Naive thymus-derived CD8-positive, alpha-beta T cell (primary cell): ENCODE results near the gene MICB. TPM values are rescaled to one million over a fixed set of nuclear protein-coding genes. Genes with fewer than 3 reads are reported as not detected.
A peak's percentile ranks its signal among the peaks of the same experiment; 100 is the strongest.
"Not testable (repeated sequence)": the region's sequence is repeated elsewhere in the genome, so short reads cannot be mapped to it uniquely, and the experiment has no call there.

Experiments
- ATAC-seq, 2 donors: fragments of 150-1000 bp; cut with Tn5 transposase in 1 of 2; sonication (Bioruptor Pico), chemical (Tn5 transposase) in 1 of 2; 1 replicate in 1 of 2; 2 replicates in 1 of 2; pipeline ENCODE4 v1.10.0; 2021; ENCODE audit warnings: mild to moderate bottlenecking in 2 of 2, moderate library complexity in 2 of 2
- POLR2A ChIA-PET: fragments of 350-600 bp; sonication (Branson Sonifier 250); formaldehyde crosslinking; loops from one replicate; lab custom pipeline; 2021; ENCODE audit warnings: antibody characterized with exemption; lab: Charles Lee
- DNase-seq, 10 donors: peaks; one replicate each; pipeline versions ENCODE4 v3.0.0 to v3.0.0-alpha.2; 2020 to 2022
- H3K27ac Mint-ChIP-seq, 10 donors: one replicate each; pipeline ENCODE4 v1.8.0; 2020 to 2022; ENCODE audit warnings: mild to moderate bottlenecking in 10 of 10, mixed read lengths in 10 of 10, moderate library complexity in 4 of 10, inconsistent platforms in 1 of 10
- H3K27me3 Mint-ChIP-seq, 5 donors: one replicate each; pipeline ENCODE4 v1.8.0; 2021 to 2022; ENCODE audit warnings: mixed read lengths in 5 of 5
- H3K36me3 Mint-ChIP-seq, 3 donors: one replicate each; pipeline ENCODE4 v1.8.0; 2020 to 2022; ENCODE audit warnings: mixed read lengths in 3 of 3, mild to moderate bottlenecking in 2 of 3, inconsistent platforms in 1 of 3
- H3K4me1 Mint-ChIP-seq, 4 donors: one replicate each; pipeline ENCODE4 v1.8.0; 2021 to 2022; ENCODE audit warnings: mixed read lengths in 4 of 4
- H3K4me3 Mint-ChIP-seq, 10 donors: one replicate each; pipeline ENCODE4 v1.8.0; 2020 to 2022; ENCODE audit warnings: mild to moderate bottlenecking in 10 of 10, mixed read lengths in 10 of 10, moderate library complexity in 6 of 10, inconsistent platforms in 1 of 10
- H3K9me3 Mint-ChIP-seq, 9 donors: one replicate each; pipeline ENCODE4 v1.8.0; 2020 to 2022; ENCODE audit warnings: mixed read lengths in 9 of 9, mild to moderate bottlenecking in 3 of 9, inconsistent platforms in 1 of 9, moderate library complexity in 1 of 9
- polyA plus RNA-seq, 3 donors: library from polyadenylated mRNA; unstranded; fragments of 300-500 nt; fragmentation: Illumina TruSeq; gene quantifications; one replicate each; pipeline ENCODE4 v1.2.3, GENCODE V29; 2021
- total RNA-seq, 8 experiments: library from RNA in 2 of 8; stranded (reverse) in 2 of 8; gene quantifications; one replicate each; pipeline ENCODE4 v1.2.3 and lab custom pipeline; 2021 to 2026

Gene MICB
- total and polyA plus RNA-seq, 5 experiments from 2014 or later, result 3.3 to 13.8 (median 4.7) TPM

DNA sequence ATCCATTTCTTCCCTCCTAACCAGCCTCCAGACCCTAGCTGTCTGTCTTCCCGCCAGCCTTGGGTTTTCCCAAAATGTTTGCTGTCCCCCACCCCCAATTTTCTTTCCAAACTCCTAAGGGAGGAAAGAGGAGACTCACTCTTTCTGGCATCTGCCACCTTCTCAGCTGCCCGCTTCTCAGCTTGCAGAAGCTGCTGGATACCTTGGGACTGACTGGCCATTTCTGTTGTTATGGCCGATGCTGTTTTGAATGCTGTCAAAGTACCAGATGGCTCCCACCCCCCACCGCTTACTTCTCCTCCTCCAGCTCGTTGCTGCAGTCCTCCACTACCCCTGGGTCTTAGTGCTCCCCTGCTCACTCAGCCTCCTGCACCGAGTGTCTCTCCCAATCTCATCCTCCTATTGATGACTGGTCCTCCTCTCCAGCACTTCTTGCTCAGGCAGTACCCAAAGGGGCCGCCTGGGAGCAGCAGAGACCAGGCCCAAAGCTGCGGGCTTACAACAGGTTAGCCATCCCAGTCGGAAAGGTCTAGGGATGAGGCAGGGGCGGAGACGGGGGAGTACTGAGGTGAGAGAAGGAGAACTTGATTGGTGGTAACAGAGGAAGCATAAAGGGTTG lies 48.5 kb downstream of the MICB start, which contains the start of gene ATP6V1G2:
TSS of gene ATP6V1G2 (minus strand) at position 270 of the 619 bp plus-strand sequence. CDS start at position 221, 49 bp downstream.
- no peaks in the 10 kb centered on the region for H3K9me3 Mint-ChIP-seq
- H3K27ac Mint-ChIP-seq, result peak within 1 kb of the TSS; percentile 87 to 99 (median 96)
- peaks cover 0 to under 1% (median 0%) of the 10 kb centered on the region in 3 donors for H3K36me3 Mint-ChIP-seq
- H3K4me1 Mint-ChIP-seq, result peaks cover 18 to 53% (median 36%) of the 10 kb centered on the region in 4 donors
- no peaks in the 10 kb centered on the region for H3K27me3 Mint-ChIP-seq
- H3K4me3 Mint-ChIP-seq, result peak within 1 kb of the TSS; percentile 82 to 98 (median 92)
- ATAC-seq (peak; percentile 49 to 54), DNase-seq (peak; percentile 68 to 89 (median 80))
- POLR2A ChIA-PET, result interaction anchor here (0.6 to 8.8 kb wide), 11 partner anchors 12 to 355 kb away, joined by 3 to 155 read pairs (median 6); partner anchors contain the start of genes BAG6, LST1, LTB and NCR3

DNA sequence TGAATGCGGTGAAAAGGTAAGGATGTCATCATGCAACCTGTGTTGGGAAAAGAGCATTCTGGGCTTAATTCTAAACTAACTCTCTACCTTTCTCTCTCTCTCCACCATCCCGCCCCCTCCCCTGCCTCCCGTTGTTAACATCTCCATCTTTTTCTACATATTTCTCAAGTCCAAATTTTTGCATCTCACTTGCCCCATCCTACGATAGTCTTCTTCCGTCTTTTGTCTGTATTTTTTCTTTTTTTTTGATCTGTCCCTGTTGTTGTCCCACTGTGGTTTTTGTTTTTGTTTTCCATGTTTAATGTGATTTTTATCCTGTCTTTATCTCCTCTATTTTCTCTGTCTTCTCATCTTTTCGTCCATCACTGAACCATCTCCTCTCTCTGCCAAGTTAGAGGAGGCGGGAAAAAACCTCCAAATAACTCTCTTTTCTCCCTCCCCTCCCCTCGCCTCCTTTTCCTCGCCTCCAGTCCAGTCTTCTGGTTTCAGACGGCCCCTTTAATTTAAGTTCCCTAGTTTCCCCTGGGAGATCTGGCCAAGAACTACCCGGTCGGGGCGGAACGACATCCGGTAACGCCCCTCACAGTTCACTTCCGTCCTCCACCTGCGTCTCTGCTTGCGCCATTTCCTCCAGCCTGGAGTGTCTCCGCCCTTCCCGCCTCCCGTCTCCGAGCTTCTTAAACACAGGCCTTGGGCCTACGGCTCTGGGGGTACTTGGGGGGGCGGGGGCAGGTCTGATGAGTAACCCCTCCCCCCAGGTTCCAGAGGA lies 49.2 kb downstream of the MICB start, which contains the start of gene NFKBIL1:
TSS of gene NFKBIL1 (plus strand) at position 651 of the 769 bp plus-strand sequence. CDS start at position 738, 87 bp downstream.
- Mint-ChIP-seq H3K4me3 (peak within 1 kb of the TSS; percentile 82 to 98 (median 92)), H3K4me1 (peaks cover 17 to 51% (median 38%) of the 10 kb centered on the region in 4 donors), H3K27ac (peak within 1 kb of the TSS; percentile 87 to 99 (median 96)), H3K9me3 (no peaks in the 10 kb centered on the region), H3K36me3 (no peaks in the 10 kb centered on the region), H3K27me3 (no peaks in the 10 kb centered on the region)
- ATAC-seq (peak; percentile 88 to 89), DNase-seq (peak; percentile 73 to 94 (median 86))
- POLR2A ChIA-PET, result interaction anchor here (0.6 to 8.8 kb wide), 10 partner anchors 11 to 118 kb away, joined by 3 to 155 read pairs (median 6); partner anchors contain the start of genes BAG6, GPANK1, LST1 and LTB

GRCh38 chr6:31547727-31548543 lies 50.0 kb downstream of the MICB start:
- POLR2A ChIA-PET, result interaction anchor here (0.6 to 8.8 kb wide), 11 partner anchors 11 to 117 kb away, joined by 3 to 155 read pairs (median 4); partner anchors contain the start of genes GPANK1, LTB, MICB and NCR3
- H3K27ac Mint-ChIP-seq, result peak overlapping the region; percentile 87 to 99 (median 96)
- H3K4me3 Mint-ChIP-seq, result peak overlapping the region; percentile 82 to 98 (median 92)
- ATAC-seq (no peak), DNase-seq (no peak)
- no peaks in the 10 kb centered on the region for H3K9me3 Mint-ChIP-seq
- no peaks in the 10 kb centered on the region for H3K36me3 Mint-ChIP-seq
- peaks cover 16 to 46% (median 36%) of the 10 kb centered on the region in 4 donors for H3K4me1 Mint-ChIP-seq
- no peaks in the 10 kb centered on the region for H3K27me3 Mint-ChIP-seq

DNA sequence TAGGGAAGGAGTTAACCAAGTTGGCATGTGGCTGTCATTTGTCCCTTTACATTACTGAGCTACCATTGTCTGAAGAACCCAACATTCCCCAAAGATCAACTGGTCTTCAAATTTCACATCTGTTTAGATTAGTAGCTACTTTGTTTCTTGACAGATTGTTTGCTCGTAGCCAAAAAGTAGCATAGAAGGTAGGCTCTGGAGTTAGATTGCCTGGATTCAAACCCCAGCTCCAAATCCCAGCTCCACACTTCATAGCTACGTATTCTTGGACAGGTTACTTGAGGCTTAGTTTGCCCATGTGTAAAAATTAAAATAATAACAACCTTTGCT lies 50.6 kb downstream of the MICB start:
- peaks cover 0 to 3% (median 0%) of the 10 kb centered on the region in 3 donors for H3K36me3 Mint-ChIP-seq
- H3K4me3 Mint-ChIP-seq, result peak overlapping the region in 3 of 10 donors; percentile 34 to 82 (median 41)
- DNase-seq (no peak), ATAC-seq (no peak)
- POLR2A ChIA-PET, result interaction anchor here (0.6 to 8.8 kb wide), 7 partner anchors 10 to 51 kb away, joined by 3 to 155 read pairs (median 6); partner anchors contain the start of genes LTB, MICB and TNF
- H3K4me1 Mint-ChIP-seq, result peaks cover 16 to 41% (median 33%) of the 10 kb centered on the region in 4 donors
- peak overlapping the region in 9 of 10 donors; percentile 35 to 97 (median 84) for H3K27ac Mint-ChIP-seq
- H3K27me3 Mint-ChIP-seq, result no peaks in the 10 kb centered on the region
- H3K9me3 Mint-ChIP-seq, result no peaks in the 10 kb centered on the region

DNA sequence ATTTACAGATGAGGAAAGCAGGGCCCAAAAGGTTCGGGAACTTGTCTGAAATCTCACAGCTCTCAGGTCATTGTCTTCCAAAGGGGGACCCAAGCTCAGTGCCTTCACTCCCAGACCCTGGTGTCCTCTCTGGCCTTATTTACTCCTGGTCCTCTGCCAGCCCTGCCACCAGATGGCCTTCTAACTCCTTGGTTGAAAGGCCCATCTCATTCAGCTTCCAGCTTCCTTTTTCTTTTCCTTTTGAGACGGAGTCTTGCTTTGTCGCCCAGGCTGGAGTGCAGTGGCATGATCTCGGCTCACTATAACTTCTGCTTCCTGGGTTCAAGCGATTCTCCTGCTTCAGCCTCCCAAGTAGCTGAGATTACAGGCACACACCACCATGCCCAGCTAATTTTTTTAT lies 53.4 kb downstream of the MICB start:
- POLR2A ChIA-PET, result interaction anchor here (0.8 to 8.8 kb wide), 11 partner anchors 9 to 1300 kb away, joined by 3 to 155 read pairs (median 5); partner anchors contain the start of genes DDX39B, LTB and TNF
- not testable (repeated sequence) for H3K9me3 Mint-ChIP-seq, H3K36me3 Mint-ChIP-seq, H3K27me3 Mint-ChIP-seq
- Mint-ChIP-seq H3K27ac (peak overlapping the region in 6 of 10 donors; percentile 7 to 77 (median 72)), H3K4me3 (peak overlapping the region in 1 of 10 donors; percentile 48), H3K4me1 (peaks cover 17 to 46% (median 34%) of the 10 kb centered on the region in 4 donors)
- peak in 9 of 10 donors; percentile 45 to 82 (median 55) for DNase-seq
- ATAC-seq, result peak in 1 of 2 donors; percentile 15

DNA sequence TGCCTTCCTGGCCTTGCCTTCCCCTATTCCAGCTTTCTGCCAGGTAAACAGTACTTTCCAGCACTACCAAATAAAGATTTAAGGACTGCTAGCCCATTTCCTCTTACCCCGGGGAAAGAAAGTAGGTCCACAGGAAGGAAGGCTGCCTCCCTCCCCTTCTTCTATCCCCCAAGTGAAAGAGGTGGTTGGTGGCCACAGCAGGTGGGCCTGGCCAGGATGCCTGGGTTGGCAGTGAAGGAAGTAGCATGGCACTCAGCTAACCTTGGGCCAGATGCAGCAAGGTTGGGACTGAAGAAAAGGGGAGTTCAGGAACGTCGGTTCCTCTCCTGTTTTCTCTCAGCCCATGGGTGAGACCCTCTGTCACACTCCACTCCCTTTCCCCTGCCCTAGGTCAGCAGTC lies 58.4 kb downstream of the MICB start:
- Mint-ChIP-seq H3K4me1 (peaks cover 29 to 64% (median 53%) of the 10 kb centered on the region in 4 donors), H3K4me3 (peak overlapping the region in 1 of 10 donors; percentile 20), H3K9me3 (no peaks in the 10 kb centered on the region), H3K27ac (peak overlapping the region in 2 of 10 donors; percentile 9 to 15), H3K27me3 (no peaks in the 10 kb centered on the region), H3K36me3 (peaks cover 3 to 30% (median 6%) of the 10 kb centered on the region in 3 donors)
- POLR2A ChIA-PET, result interaction anchor here (0.7 to 34.2 kb wide), 2 partner anchors 29 to 92 kb away, joined by 3 to 1584 read pairs; partner anchors contain the start of genes LST1, LTA, LTB and NCR3
- no peak for ATAC-seq
- DNase-seq, result no peak

GRCh38 chr6:31557443-31558317 lies 59.7 kb downstream of the MICB start:
- Mint-ChIP-seq H3K4me3 (peak overlapping the region in 8 of 10 donors; percentile 13 to 75 (median 31)), H3K27ac (peak overlapping the region in 3 of 10 donors; percentile 13 to 88 (median 51)), H3K27me3 (no peaks in the 10 kb centered on the region), H3K36me3 (peaks cover 3 to 38% (median 6%) of the 10 kb centered on the region in 3 donors), H3K4me1 (peaks cover 32 to 70% (median 57%) of the 10 kb centered on the region in 4 donors), H3K9me3 (no peaks in the 10 kb centered on the region)
- ATAC-seq (no peak), DNase-seq (peak in 1 of 10 donors; percentile 32)
- POLR2A ChIA-PET, result interaction anchor here (1.0 to 34.2 kb wide), 3 partner anchors 10 to 28 kb away, joined by 3 to 1584 read pairs (median 6); partner anchors contain the start of genes ATP6V1G2, LST1, LTA and LTB

GRCh38 chr6:31558318-31558625 lies 60.3 kb downstream of the MICB start:
- no peak for ATAC-seq
- H3K36me3 Mint-ChIP-seq, result peaks cover 3 to 40% (median 6%) of the 10 kb centered on the region in 3 donors

GRCh38 chr6:31558631-31559500 lies 60.9 kb downstream of the MICB start:
- POLR2A ChIA-PET, result interaction anchor here (0.9 to 34.2 kb wide), 10 partner anchors 9 to 301 kb away, joined by 3 to 1584 read pairs (median 4); partner anchors contain the start of genes ABHD16A, AIF1, ATP6V1G2 and DDX39B
- H3K4me1 Mint-ChIP-seq, result peaks cover 38 to 81% (median 60%) of the 10 kb centered on the region in 4 donors
- H3K27ac Mint-ChIP-seq, result peak overlapping the region; percentile 65 to 91 (median 87)
- no peaks in the 10 kb centered on the region for H3K27me3 Mint-ChIP-seq
- peak in 7 of 10 donors; percentile 36 to 74 (median 60) for DNase-seq
- peaks cover 3 to 45% (median 7%) of the 10 kb centered on the region in 3 donors for H3K36me3 Mint-ChIP-seq
- no peaks in the 10 kb centered on the region for H3K9me3 Mint-ChIP-seq
- peak overlapping the region; percentile 69 to 90 (median 80) for H3K4me3 Mint-ChIP-seq
- ATAC-seq, result peak; percentile 75 to 86

More at GRCh38 chr6:31558318-31558625, 60.3 kb downstream of the MICB start:
- Mint-ChIP-seq H3K4me1 (peaks cover 37 to 76% (median 57%) of the 10 kb centered on the region in 4 donors), H3K27ac (peak overlapping the region in 5 of 10 donors; percentile 65 to 90 (median 88)), H3K27me3 (no peaks in the 10 kb centered on the region), H3K4me3 (peak overlapping the region; percentile 68 to 90 (median 76)), H3K9me3 (no peaks in the 10 kb centered on the region)
- POLR2A ChIA-PET, result interaction anchor here (0.9 to 34.2 kb wide), 6 partner anchors 11 to 145 kb away, joined by 3 to 1584 read pairs (median 4); partner anchors contain the start of genes ABHD16A, AIF1, ATP6V1G2 and DDX39B
- DNase-seq, result no peak
